NCI-H1417 (cell line): Measurements from ENCODE around the gene MYO1D.
A peak's percentile ranks its signal among the peaks of the same experiment; 100 is the strongest.
"Not testable (repeated sequence)": the region's sequence is repeated elsewhere in the genome, so short reads cannot be mapped to it uniquely, and the experiment has no call there.

Experiments used
- DNase-seq, 3 experiments: peaks; one replicate each; lab custom pipeline; 2025; lab: John Stamatoyannopoulos, UW

Gene MYO1D

GRCh38 chr17:32894245-32894644 lies 17.3 kb upstream of the MYO1D start:
- DNase-seq, result no peak

GRCh38 chr17:32887410-32887809 lies 10.5 kb upstream of the MYO1D start:
- not testable (repeated sequence) for DNase-seq

GRCh38 chr17:32886951-32887350 lies 10.0 kb upstream of the MYO1D start:
- DNase-seq, result peak; percentile 8 to 53 (median 10)

GRCh38 chr17:32882734-32883133 lies 5.8 kb upstream of the MYO1D start:
- DNase-seq, result no peak

GRCh38 chr17:32882029-32882428 lies 5.1 kb upstream of the MYO1D start:
- no peak for DNase-seq

GRCh38 chr17:32880671-32881453 lies 3.9 kb upstream of the MYO1D start:
- DNase-seq, result peak in 1 of 3 experiments; percentile 33

GRCh38 chr17:32879134-32879533 lies 2.2 kb upstream of the MYO1D start:
- no peak for DNase-seq

GRCh38 chr17:32878211-32878610 lies 1.3 kb upstream of the MYO1D start:
- no peak for DNase-seq

GRCh38 chr17:32877164-32877764 lies 340 bp upstream of the MYO1D start:
- DNase-seq, result peak in 2 of 3 experiments; percentile 90 to 95

GRCh38 chr17:32875923-32876416 lies 954 bp downstream of the MYO1D start:
- DNase-seq, result peak in 1 of 3 experiments; percentile 33

GRCh38 chr17:32875230-32875917 lies 1.6 kb downstream of the MYO1D start:
- DNase-seq, result no peak

- DNase-seq, result no peak
Measured at GRCh38 chr17:32873114-32873513, 3.8 kb downstream of the MYO1D start.

- no peak for DNase-seq
Measured at GRCh38 chr17:32871746-32872145, 5.2 kb downstream of the MYO1D start.

GRCh38 chr17:32870969-32871368 lies 6.0 kb downstream of the MYO1D start:
- no peak for DNase-seq

- DNase-seq, result no peak
Measured at GRCh38 chr17:32870027-32870670, 6.8 kb downstream of the MYO1D start.

GRCh38 chr17:32869345-32870026 lies 7.4 kb downstream of the MYO1D start:
- DNase-seq, result no peak

GRCh38 chr17:32865141-32865540 lies 11.8 kb downstream of the MYO1D start:
- no peak for DNase-seq

- DNase-seq, result no peak
Measured at GRCh38 chr17:32863559-32863958, 13.4 kb downstream of the MYO1D start.

GRCh38 chr17:32862940-32863339 lies 14.0 kb downstream of the MYO1D start:
- DNase-seq, result no peak

GRCh38 chr17:32861981-32862380 lies 14.9 kb downstream of the MYO1D start:
- DNase-seq, result no peak

GRCh38 chr17:32859857-32860525 lies 16.9 kb downstream of the MYO1D start:
- DNase-seq, result no peak
